ENCODE measurements around the gene STK4.

STK4 gene

GRCh38 chr20:45034436-45034835 is 68.1 kb downstream of the STK4 start:
- DNase-seq, result no peak

GRCh38 chr20:45036044-45036755 is 69.9 kb downstream of the STK4 start:
- no peak for DNase-seq

DNA sequence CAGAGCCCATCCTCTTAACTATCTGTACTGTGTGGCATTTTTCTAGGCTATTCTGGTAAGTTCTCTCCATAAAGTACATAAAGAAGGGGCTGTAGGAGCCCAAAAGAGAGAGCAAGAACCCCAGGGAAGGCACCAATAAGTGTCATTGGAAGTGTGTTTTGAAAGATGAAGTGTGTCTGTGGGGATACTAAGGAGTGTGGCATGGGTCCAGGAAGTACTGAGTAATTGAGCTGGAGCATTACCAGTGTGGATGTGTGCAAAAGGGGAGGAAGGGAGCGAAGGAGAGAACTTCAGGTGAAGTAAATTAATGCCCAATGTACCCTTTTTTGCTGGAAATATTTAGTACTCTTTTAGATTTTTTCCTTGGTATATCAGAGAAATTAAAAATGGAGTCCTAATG is 70.7 kb downstream of the STK4 start:
- no peak for DNase-seq

- no peak for DNase-seq
Observed at GRCh38 chr20:45037635-45038034, 71.3 kb downstream of the STK4 start.

- no peak for DNase-seq
Observed at GRCh38 chr20:45038745-45039474, 72.6 kb downstream of the STK4 start.

- no peak for DNase-seq
Observed at GRCh38 chr20:45039475-45039820, 73.1 kb downstream of the STK4 start.

GRCh38 chr20:45041464-45042337 is 75.4 kb downstream of the STK4 start:
- DNase-seq, result peak; percentile 22

GRCh38 chr20:45042978-45043377 is 76.7 kb downstream of the STK4 start:
- DNase-seq, result no peak

DNA sequence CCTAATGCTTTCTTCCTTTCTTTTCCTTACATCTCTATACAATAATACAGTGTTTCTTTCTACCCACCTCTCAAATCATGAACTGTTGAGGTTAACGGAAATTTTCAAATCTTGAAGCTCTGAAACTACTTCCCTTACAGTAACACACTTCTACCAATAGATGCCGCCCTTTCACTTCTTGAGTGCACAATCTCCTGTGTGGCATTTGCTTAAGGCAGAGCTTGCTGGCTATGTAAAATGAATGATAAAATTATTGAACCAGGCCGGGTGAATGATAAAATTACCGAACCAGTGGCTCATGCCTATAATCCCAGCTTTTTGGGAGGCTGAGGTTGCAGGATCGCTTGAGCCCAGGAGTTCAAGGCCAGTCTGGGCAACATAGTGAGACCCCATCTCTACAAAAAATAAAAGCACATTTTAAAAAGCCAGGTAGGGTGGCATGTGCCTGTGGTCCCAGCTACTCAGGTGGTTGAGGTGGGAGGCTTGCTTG is 77.8 kb downstream of the STK4 start:
- peak; percentile 49 for DNase-seq

DNA sequence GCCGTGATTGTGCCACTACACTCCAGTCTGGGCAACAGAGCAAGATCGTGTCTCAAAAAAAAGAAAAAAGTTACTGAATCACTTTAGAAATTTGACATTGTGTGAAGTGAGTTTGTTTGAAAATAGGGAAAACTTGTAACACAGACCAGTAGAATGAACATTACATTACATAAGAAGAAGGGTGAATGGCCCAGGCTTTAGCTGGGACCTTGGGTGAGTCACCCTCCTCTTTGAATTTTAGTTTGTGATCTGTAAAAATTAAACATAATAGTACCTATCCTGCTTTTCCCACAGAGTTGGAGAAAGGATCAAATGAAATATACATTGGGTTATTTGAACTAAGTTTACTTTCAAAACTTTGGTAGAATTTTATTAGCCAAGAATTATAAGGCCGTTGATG is 78.3 kb downstream of the STK4 start:
- no peak for DNase-seq

- DNase-seq, result no peak
Observed at GRCh38 chr20:45047581-45048119, 81.3 kb downstream of the STK4 start.

DNA sequence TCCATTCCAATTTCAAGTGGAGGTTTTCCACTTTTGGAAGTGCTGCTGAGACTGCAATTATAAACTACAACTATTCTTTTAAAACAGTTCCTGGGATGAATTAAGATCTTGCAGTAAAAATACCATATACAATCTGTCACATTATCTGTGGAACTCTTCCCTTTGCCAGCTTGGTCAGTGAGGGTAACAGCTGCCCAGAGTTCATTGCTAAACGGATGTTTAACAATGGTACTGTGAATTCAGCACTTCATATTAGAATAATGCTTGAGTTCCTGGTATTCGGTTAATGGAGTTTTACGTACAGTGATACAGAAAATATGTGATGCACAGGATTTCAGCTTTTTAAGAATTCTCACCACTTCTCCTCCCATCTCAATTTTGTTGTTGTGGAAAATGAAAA is 83.1 kb downstream of the STK4 start:
- DNase-seq, result no peak

DNA sequence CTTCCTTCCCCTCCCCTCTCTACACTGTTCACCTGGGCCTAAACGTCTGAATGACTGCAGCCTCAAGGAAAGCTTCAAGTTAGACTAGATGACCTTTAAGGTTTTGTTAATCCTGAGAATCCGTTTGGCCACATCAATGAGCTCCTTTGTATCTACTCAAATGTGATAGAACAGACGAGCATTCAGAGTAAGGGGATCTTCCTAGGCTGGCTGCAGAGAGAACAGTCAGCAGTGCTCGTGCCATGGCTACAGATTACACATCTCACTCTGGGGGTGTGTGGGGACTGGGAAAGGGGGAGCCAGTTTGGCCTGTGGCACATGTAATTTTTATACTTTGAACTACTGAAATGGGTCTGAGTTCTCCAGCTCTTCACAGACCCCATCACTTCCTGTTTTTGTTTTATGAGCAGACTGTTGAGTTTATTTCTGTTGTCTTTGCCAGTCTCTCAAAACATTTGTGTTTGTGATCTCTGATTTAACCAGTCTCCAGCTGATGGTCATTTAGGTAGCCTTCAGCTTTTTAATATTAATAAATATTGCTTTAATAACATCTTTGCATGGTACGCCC is 83.7 kb downstream of the STK4 start:
- DNase-seq, result no peak

- no peak for DNase-seq
Observed at GRCh38 chr20:45051204-45052060, 85.1 kb downstream of the STK4 start.

GRCh38 chr20:45052698-45053429 is 86.6 kb downstream of the STK4 start:
- DNase-seq, result no peak

DNA sequence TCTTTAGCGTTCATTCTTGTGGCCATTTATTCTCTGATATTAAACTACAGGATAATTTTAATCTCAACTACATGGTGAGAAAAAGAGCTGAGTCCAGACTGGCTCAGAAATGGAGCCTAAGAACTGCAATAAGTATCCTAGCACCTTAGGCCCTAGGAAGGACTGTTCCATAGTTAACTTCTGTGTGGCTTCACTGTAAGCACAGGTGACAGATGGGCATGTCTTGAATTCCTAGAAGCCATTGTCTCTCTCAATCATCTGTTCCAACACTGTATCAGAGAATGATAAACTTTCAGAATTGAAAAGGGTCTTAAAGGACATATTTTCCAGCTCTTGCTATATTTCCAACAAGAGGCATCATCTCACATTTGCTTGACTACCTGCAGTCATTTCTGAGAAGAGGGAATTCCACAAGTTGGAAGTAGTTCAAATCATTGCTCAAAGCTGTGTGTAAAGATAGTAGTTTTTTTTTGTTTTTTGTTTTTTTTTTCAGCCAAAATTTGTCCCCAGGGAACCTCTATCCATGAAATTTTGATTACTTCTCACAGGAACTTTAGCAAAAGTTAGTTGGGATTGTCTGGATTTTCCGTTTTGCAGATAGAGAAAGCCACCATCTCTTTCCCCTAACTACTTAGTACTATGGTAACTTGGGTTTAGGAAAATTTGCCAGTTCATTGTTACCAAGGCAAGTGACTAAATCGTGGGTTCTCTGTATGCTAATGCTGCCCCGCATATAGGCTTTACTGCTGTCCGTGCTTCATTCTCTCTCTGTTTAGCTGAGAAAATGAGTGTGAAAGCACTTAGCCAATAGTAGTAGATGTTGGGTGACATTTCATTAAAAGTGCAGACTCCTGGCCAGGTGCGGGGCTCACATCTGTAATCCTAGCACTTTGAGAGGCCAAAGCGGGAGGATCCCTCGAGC is 87.4 kb downstream of the STK4 start:
- no peak for DNase-seq

DNA sequence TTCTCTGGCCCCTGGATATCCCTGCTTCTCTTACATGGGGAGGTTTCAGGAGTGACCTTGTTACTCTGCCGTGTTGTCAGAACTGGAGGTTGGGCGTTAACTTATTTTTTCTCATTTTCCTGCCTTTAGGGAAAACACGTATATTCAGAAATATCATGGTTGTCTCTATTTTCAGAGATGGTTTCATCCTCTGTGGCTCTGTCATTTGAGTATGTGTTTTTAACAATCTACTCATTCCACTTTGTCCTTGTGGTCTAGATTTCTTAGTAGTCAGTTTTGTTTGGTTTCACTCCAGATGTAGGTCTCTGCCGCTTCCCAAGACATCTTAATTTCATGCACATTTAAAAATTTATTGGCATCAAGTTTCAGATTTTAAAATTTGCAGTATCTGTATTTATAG is 88.7 kb downstream of the STK4 start:
- no peak for DNase-seq

DNA sequence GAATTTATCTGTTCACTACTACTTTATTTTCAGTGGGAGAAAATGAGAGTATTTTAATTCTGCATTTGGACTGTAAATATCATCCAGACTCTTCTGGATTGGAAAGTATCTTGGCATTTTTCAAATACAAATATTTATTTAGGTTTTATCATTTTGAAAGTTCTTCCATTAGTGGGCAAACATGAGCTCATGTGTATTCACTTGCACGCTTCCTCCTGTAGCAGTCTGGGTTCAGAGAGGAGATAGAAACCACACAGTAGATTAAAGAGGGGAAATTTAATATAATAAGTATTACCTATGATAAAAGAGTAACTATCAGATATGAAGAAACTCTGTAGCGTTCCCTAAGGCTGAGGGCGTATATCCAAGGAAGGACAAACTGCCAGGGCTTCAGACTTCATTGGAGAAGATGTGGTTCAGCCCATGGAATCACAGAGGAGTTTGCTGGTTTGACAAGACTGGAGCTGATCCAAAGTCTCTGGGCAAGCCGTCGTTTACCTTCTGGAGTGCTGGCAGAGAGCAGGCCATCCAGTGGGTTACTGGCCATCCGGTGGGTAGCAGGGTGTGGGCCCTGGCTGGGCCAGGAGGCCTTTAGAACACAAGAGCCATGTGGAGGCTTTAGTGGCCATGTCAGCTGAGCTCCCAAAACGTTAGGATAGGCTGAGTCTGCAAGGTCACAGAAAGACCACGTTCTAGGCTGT is 90.3 kb downstream of the STK4 start:
- no peak for DNase-seq

DNA sequence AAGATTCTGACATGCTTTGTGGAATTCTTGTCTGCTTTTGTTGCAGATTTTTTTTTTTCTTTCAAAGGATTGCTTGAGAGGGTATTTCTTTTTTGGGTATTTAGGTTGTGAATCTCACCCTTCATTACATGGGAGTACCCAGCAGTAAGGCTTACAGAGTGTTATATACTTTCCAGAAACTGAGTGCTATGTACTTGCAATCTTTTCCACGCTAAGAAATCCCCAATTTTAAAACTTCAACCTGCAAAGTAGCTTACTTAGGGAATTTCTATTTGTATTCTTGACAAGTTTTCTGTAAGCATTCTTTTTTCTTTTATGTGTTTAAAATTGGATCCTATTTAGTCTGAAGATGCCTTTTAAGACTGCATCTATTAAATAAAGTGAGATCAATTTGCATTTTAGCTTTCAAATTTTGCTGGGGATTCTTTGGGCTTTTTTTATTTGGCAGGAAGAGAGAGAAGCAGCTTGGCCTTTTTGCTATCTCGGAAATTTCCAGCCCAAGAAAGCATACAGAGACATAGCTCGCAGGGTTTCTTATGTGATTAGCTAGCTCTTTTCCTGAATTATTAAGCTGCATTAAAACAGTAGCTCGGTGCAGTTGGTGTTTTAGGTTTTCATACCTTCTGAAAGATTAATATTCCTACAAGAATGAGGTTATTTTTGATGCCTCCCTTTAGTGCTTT is 92.0 kb downstream of the STK4 start:
- no peak for DNase-seq

Data from NCI-H774 (cell line).